Esophagus (tissue), 2 donors: ENCODE results near the gene MBP. TPM values are rescaled to one million over a fixed set of nuclear protein-coding genes. Genes with fewer than 3 reads are reported as not detected.
"Not testable (repeated sequence)": the region's sequence is repeated elsewhere in the genome, so short reads cannot be mapped to it uniquely, and the experiment has no call there.

Source experiments
- H3K27ac ChIP-seq, 2 donors: one replicate each; pipeline ENCODE4 v1.5.1; 2013; ENCODE audit warnings: low read depth in 2 of 2, mild to moderate bottlenecking in 2 of 2, inconsistent platforms in 1 of 2, low read length in 1 of 2, moderate library complexity in 1 of 2
- H3K27me3 ChIP-seq, 2 donors: one replicate each; pipeline ENCODE4 v1.6.1; 2013; ENCODE audit warnings: low read length in 2 of 2, control low read depth in 1 of 2, mild to moderate bottlenecking in 1 of 2; ENCODE audit not compliant: insufficient read depth in 2 of 2, control insufficient read depth in 1 of 2
- H3K36me3 ChIP-seq, 2 donors: one replicate each; pipeline ENCODE4 v1.6.1; 2013; ENCODE audit warnings: low read length in 1 of 2; ENCODE audit not compliant: control insufficient read depth in 2 of 2, insufficient read depth in 2 of 2
- H3K4me1 ChIP-seq, 2 donors: one replicate each; pipeline ENCODE4 v1.6.1; 2013; ENCODE audit warnings: low read length in 1 of 2; ENCODE audit not compliant: control insufficient read depth in 2 of 2, insufficient read depth in 2 of 2
- H3K4me3 ChIP-seq, 2 donors: one replicate each; pipeline ENCODE4 v1.5.1; 2013; ENCODE audit warnings: low read length in 2 of 2, mild to moderate bottlenecking in 2 of 2, low read depth in 1 of 2, moderate library complexity in 1 of 2
- H3K9me3 ChIP-seq, 2 donors: one replicate each; pipeline ENCODE4 v1.6.1; 2013; ENCODE audit warnings: mild to moderate bottlenecking in 2 of 2, low read depth in 1 of 2, low read length in 1 of 2, moderate library complexity in 1 of 2; ENCODE audit not compliant: control insufficient read depth in 2 of 2, insufficient read depth in 1 of 2
- WGBS, 2 donors: extraction: QIAGEN DNeasy Blood & Tissue Kit; methylation state at CpG; one replicate each; pipeline ENCODE4 v1.1.7; 2013; 5-methylcytosine and 5-hydroxymethylcytosine counted together
- polyA plus RNA-seq, 2 donors: library from polyadenylated mRNA; stranded (reverse); fragments of 200-250 nt; gene quantifications; one replicate each; pipeline ENCODE4 v1.2.3, GENCODE V29; 2013
- donor health status: healthy with polysubstance abuse.
- donor health status: Bipolar disorder and iron deficiency.

Gene MBP
- polyA plus RNA-seq, 2 donors: 9.7 to 10.8 TPM

DNA sequence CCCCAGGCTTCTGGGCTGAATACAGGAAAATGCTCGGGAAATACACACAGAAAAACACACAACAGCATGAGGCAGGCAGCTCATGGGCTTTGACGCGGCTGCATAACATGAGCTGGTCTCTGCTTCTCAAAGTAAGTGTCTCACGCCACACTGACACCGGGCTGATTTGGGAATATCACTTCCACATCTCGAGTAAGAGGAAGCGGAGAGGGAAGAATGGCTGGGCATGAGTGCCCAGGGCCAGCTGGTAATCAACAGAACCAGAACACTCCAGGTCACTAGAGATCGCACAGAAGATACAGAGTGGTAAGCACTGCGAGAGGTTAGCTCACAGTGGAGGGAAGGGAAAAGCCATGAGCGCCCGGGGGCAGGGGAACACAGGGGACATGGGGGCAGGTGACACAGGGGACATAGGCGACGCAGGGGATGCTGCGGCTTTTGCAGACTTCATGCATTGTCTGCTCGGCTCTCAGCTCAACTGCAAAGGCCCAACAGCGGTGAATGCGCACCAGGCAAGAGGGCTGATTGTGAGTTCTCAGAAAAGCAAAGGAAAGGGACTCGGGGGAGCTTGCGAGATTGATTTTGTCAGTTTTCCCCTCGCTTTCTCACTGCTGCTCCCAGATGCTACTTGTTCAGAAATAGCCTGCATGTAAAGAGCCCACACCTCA lies 141.4 kb downstream of the MBP start:
- WGBS, 2 donors: 91% methylated on average over 20 of the region's 20 CpGs

GRCh38 chr18:76990343-76991020 lies 142.1 kb downstream of the MBP start:
- H3K27ac ChIP-seq: not testable (repeated sequence)

More for the DNA sequence above, 141.4 kb downstream of the MBP start:
- Histone ChIP-seq H3K36me3 (no peaks in the 10 kb centered on the region), H3K4me1 (no peaks in the 10 kb centered on the region), H3K9me3 (peaks cover 0 to 2% of the 10 kb centered on the region in 2 donors), H3K27ac (no peak overlapping the region), H3K27me3 (no peaks in the 10 kb centered on the region), H3K4me3 (no peak overlapping the region)

GRCh38 chr18:76989647-76990190 lies 142.9 kb downstream of the MBP start:
- WGBS, 2 donors: 94 to 95% methylated on average over 28 of the region's 28 CpGs
- no peak overlapping the region for H3K27ac ChIP-seq
- H3K9me3 ChIP-seq: no peaks in the 10 kb centered on the region
- no peaks in the 10 kb centered on the region for H3K4me1 ChIP-seq
- H3K36me3 ChIP-seq: no peaks in the 10 kb centered on the region
- H3K27me3 ChIP-seq: no peaks in the 10 kb centered on the region
- H3K4me3 ChIP-seq: no peak overlapping the region

More at GRCh38 chr18:76990343-76991020, 142.1 kb downstream of the MBP start:
- not testable (repeated sequence) for H3K27me3 ChIP-seq, H3K9me3 ChIP-seq, H3K4me3 ChIP-seq, H3K36me3 ChIP-seq, H3K4me1 ChIP-seq
- 80% methylated on average over 8 of the region's 8 CpGs for WGBS, 2 donors

DNA sequence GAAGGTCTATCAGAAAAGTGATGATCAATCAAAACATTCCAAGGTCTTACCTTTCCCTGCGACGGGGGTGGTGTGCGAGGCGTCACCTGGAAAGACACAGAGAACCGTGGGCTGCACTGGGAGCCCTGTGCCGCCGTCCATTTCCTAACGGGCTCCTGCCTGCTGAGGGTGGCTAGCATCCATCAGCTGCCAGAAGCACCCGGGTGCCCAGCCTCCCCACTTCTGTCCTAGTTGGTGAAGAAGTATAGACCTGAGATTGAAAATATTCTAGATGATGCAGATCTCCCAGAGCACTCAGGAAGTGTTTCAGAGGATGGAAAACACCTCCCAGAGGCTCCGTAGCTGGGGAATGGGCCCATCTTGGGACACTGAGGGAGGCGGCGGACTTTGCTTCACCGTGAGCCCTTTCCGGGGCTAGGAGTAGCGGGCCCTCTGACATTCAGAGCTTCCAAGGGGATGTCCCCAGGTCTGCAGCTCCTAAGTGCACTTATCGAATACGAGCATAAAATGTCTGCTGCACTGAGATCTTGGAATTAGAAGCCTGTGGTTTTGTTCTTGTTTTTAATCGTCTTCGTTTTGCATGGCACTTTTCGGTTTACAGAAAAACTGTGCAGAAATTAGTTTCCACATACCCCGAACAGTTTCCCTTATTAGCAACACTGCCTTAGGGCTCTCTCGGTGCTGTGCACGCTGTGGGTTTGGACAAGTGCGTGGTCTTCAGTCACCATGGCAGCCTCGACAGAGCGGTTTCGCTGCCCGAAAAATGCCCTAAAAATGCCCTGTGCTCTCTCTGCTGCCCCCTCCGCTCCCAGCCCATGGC lies 143.5 kb downstream of the MBP start:
- H3K27me3 ChIP-seq: no peaks in the 10 kb centered on the region
- H3K27ac ChIP-seq: no peak overlapping the region
- H3K4me1 ChIP-seq: no peaks in the 10 kb centered on the region
- WGBS, 2 donors: 91% methylated on average over 29 of the region's 29 CpGs
- no peak overlapping the region for H3K4me3 ChIP-seq
- no peaks in the 10 kb centered on the region for H3K36me3 ChIP-seq
- no peaks in the 10 kb centered on the region for H3K9me3 ChIP-seq

GRCh38 chr18:76988031-76988826 lies 144.4 kb downstream of the MBP start:
- no peak overlapping the region for H3K27ac ChIP-seq
- no peaks in the 10 kb centered on the region for H3K9me3 ChIP-seq
- no peaks in the 10 kb centered on the region for H3K36me3 ChIP-seq
- H3K4me1 ChIP-seq: peaks cover 0 to under 1% of the 10 kb centered on the region in 2 donors
- H3K27me3 ChIP-seq: no peaks in the 10 kb centered on the region
- no peak overlapping the region for H3K4me3 ChIP-seq
- 76 to 84% methylated on average over 27 of the region's 27 CpGs for WGBS, 2 donors

GRCh38 chr18:76986406-76986805 lies 146.2 kb downstream of the MBP start:
- no peak overlapping the region for H3K4me3 ChIP-seq
- WGBS, 2 donors: 83 to 86% methylated on average over 7 of the region's 7 CpGs
- H3K4me1 ChIP-seq: peaks cover 0 to 3% of the 10 kb centered on the region in 2 donors
- H3K27ac ChIP-seq: no peak overlapping the region
- no peaks in the 10 kb centered on the region for H3K36me3 ChIP-seq
- H3K27me3 ChIP-seq: no peaks in the 10 kb centered on the region
- H3K9me3 ChIP-seq: no peaks in the 10 kb centered on the region

GRCh38 chr18:76985951-76986236 lies 146.7 kb downstream of the MBP start:
- H3K27ac ChIP-seq: no peak overlapping the region
- no peaks in the 10 kb centered on the region for H3K27me3 ChIP-seq
- peaks cover 0 to 3% of the 10 kb centered on the region in 2 donors for H3K4me1 ChIP-seq
- H3K9me3 ChIP-seq: no peaks in the 10 kb centered on the region
- 91 to 92% methylated on average over 9 of the region's 9 CpGs for WGBS, 2 donors
- H3K36me3 ChIP-seq: no peaks in the 10 kb centered on the region
- H3K4me3 ChIP-seq: no peak overlapping the region

DNA sequence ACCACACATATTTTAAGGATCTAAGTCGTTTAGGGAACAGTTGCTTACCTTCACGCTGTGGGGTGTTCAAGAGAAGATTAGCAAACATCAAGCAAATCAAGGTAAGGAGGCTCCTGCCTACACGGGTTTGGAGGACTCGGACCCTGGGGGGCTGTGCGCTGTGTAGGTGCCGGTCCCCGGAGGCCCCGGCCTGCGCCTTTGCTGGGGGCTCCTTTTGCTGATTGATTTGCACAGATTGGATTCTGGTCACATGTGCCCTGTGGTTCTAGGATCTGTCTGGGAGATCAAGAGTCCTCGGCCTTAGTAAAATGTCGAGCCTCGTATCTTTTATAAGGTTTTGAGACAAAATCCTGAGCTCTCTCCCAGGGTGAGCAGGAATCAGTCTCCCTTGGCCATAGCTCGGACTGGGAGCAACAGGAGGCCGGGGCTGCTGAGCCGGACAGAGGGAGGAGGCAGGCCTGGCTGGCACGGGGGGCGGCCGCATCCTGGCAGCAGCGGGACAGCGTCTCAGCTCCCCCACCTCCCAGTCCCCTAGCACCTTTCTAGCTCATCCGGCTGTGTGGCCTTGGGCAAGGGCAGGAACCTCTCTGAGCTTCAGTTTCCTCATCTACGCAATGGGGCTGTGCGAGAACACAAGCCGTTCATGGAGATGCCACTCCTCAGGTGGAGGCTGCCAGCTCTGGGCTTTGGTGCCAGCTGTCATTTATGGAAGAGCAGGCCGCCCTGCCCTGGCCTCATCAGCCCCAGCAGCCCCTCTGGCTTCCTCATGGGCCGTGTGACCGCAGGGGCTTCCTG lies 147.2 kb downstream of the MBP start:
- no peaks in the 10 kb centered on the region for H3K27me3 ChIP-seq
- no peaks in the 10 kb centered on the region for H3K36me3 ChIP-seq
- no peak overlapping the region for H3K4me3 ChIP-seq
- no peak overlapping the region for H3K27ac ChIP-seq
- H3K4me1 ChIP-seq: peaks cover 0 to 3% of the 10 kb centered on the region in 2 donors
- H3K9me3 ChIP-seq: no peaks in the 10 kb centered on the region
- whole genome bisulfite sequencing, 2 donors: 92% methylated on average over 27 of the region's 27 CpGs
